22Rv1 (cell line): ENCODE results near the gene IMP3.

ENCODE experiments used
- CTCF ChIP-seq: fragments of 450-650 bp; IDR thresholded peaks from 2 replicates; pipeline ENCODE4 v1.5.1; 2017; ENCODE audit warnings: mild to moderate bottlenecking
- ZFX ChIP-seq: fragments of 450-650 bp; IDR thresholded peaks from 2 replicates; pipeline ENCODE4 v1.6.1; 2017; ENCODE audit warnings: antibody characterized with exemption, borderline replicate concordance

- TF ChIP-seq CTCF (no peak), ZFX (no peak)
Measured at GRCh38 chr15:75662823-75663519, 22.9 kb upstream of the IMP3 start.
